Esophagus squamous epithelium (tissue), 5 donors: ENCODE data around the gene FAM118B. TPM values are rescaled to one million over a fixed set of nuclear protein-coding genes. Genes with fewer than 3 reads are reported as not detected.

ENCODE experiments used
- DNase-seq: peaks from one replicate; lab custom pipeline; 2025; lab: John Stamatoyannopoulos, UW
- H3K27ac ChIP-seq, 4 donors: fragments of 200-600 bp; sonication (generic); one replicate each; pipeline ENCODE4 v1.5.1; 2016 to 2019; ENCODE audit warnings: mild to moderate bottlenecking in 1 of 4
- H3K27me3 ChIP-seq, 4 donors: fragments of 200-600 bp; sonication (generic); 1 replicate in 3 of 4; 2 replicates in 1 of 4; pipeline versions ENCODE4 v1.5.1 to v1.6.0; 2017 to 2021; ENCODE audit warnings: antibody characterized with exemption in 1 of 4
- H3K36me3 ChIP-seq, 3 donors: fragments of 200-600 bp; sonication (generic); one replicate each; pipeline ENCODE4 v1.5.1; 2016 to 2019
- H3K4me1 ChIP-seq, 3 donors: fragments of 200-600 bp; sonication (generic); one replicate each; pipeline ENCODE4 v1.5.1; 2017 to 2019
- H3K4me3 ChIP-seq, 4 donors: fragments of 200-600 bp; sonication (generic); 1 replicate in 3 of 4; 2 replicates in 1 of 4; pipeline ENCODE4 v1.5.1; 2016 to 2019; ENCODE audit warnings: mild to moderate bottlenecking in 2 of 4, moderate library complexity in 1 of 4
- H3K9me3 ChIP-seq, 3 donors: fragments of 200-600 bp; sonication (generic); one replicate each; pipeline ENCODE4 v1.5.1; 2016 to 2019
- POLR2A ChIP-seq, 4 donors: fragments of 450-650 bp; IDR thresholded peaks; one replicate each; pipeline ENCODE4 v1.6.1; 2017; ENCODE audit warnings: antibody characterized with exemption in 4 of 4, mild to moderate bottlenecking in 4 of 4, moderate library complexity in 3 of 4
- WGBS, 2 donors: methylation state at CpG; one replicate each; pipeline ENCODE4 v1.1.5; 2018; 5-methylcytosine and 5-hydroxymethylcytosine counted together
- intact Hi-C: fragments of 100-400 bp; cut with DNase I; formaldehyde crosslinking; loops from one replicate; pipeline ENCODE4 v1.15.0; 2022
- total RNA-seq, 4 donors: library from RNA; depleted of rRNA; stranded (reverse); fragments of >200 nt; gene quantifications; one replicate each; pipeline ENCODE4 v1.1.0, GENCODE V29; 2016
- TF ChIP-seq, protein P1 (sequence below), 6 experiments: fragments of 450-650 bp in 4 of 6; fragments of 200-600 bp in 2 of 6; sonication (generic) in 2 of 6; IDR thresholded peaks; one replicate each; pipeline ENCODE4 v1.5.1; 2016 to 2019; ENCODE audit warnings: antibody characterized with exemption in 6 of 6, mild to moderate bottlenecking in 4 of 6, moderate library complexity in 4 of 6
- donor health status: DM: yes; HTN: yes; CAD: no.

FAM118B gene
- total RNA-seq, 4 donors from 2014 or later = 6.5 to 18.5 (median 13.6) TPM

DNA sequence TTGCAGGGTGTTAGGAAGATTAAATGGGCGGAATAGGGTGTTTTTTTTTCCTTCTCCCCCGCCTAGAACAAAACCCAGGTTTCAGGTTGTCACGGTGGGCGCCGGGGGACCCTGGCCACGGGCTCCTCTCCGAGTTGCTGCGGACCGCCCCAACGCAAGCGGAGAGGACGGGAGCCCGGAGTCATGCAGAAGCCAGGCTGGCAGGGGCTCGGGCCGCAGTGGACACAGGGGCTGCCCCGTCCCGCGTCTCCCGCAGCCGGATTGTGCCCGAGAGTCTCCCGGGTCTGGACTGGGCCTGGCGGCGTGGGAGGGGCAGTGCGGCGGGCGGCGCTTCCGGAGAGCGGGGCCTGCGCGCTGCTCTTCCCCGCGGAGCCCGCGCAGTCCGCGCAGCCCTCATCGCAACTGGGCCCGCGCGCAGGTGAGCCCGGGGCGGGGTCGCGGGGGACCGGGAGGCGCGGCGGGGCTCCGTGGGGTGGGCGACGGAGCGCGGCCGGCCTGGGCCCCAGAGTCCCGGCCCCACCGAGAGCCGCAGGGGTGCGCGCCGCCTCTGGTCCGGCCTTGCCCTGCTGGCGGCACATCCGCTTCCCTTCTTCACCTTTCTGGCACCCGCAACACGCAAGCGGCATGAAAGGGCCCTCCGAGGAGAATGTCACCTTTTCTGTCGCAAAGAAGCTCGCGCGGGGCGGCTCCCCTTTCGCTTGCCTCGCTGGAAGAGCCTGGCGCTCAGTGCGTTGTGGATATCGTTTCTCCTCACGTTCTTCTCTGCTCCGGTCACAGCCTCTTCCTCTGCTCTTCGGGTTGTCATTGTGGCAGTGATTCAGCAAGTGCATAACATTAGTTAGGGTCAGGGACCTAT, 71.4 kb downstream of the FAM118B start, which contains the start of gene TIRAP:
Gene TIRAP, plus strand, starts transcription at position 358 of the 856 bp plus-strand sequence. CDS start 7,802 bp downstream, outside the sequence.
- no peaks in the 10 kb centered on the region for H3K9me3 ChIP-seq
- peak within 1 kb of the TSS; percentile 90 to 98 (median 94) for H3K27ac ChIP-seq
- peak in 2 of 4 donors; percentile 40 to 62 for TF ChIP-seq POLR2A (IDR thresholded peaks at IDR 0.05)
- TF ChIP-seq, protein P1, sequence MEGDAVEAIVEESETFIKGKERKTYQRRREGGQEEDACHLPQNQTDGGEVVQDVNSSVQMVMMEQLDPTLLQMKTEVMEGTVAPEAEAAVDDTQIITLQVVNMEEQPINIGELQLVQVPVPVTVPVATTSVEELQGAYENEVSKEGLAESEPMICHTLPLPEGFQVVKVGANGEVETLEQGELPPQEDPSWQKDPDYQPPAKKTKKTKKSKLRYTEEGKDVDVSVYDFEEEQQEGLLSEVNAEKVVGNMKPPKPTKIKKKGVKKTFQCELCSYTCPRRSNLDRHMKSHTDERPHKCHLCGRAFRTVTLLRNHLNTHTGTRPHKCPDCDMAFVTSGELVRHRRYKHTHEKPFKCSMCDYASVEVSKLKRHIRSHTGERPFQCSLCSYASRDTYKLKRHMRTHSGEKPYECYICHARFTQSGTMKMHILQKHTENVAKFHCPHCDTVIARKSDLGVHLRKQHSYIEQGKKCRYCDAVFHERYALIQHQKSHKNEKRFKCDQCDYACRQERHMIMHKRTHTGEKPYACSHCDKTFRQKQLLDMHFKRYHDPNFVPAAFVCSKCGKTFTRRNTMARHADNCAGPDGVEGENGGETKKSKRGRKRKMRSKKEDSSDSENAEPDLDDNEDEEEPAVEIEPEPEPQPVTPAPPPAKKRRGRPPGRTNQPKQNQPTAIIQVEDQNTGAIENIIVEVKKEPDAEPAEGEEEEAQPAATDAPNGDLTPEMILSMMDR (IDR thresholded peaks at IDR 0.05) = peak in 3 of 6 experiments; percentile 38 to 44 (median 44)
- H3K36me3 ChIP-seq = peaks cover 0 to 15% (median 0%) of the 10 kb centered on the region in 3 donors
- peak within 1 kb of the TSS; percentile 60 to 91 (median 78) for H3K4me3 ChIP-seq
- DNase-seq = no peak
- H3K4me1 ChIP-seq = peaks cover 0 to 36% (median 21%) of the 10 kb centered on the region in 3 donors
- no peaks in the 10 kb centered on the region for H3K27me3 ChIP-seq
- 0% methylated on average over 10 to 19 of the region's 82 CpGs for WGBS, 2 donors
- intact Hi-C loops = no loop called here

DNA sequence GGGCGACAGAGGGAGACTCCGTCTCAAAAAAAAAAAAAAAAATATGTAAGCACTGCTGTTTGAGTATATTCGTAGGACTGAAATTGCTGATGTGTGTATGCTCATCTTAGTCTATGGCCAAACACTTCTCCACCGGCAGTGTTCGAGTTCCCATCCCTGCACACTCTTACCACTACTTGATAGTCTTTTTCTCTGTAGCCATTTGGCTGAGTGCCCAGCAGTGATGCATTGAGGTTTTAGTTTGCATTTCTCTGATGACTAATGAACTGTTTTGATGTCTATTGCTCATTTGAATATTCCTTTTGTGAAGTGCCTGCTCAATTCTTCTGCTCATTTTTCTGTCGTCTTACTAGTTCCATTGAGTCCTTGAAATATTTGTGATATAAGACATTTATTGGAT, 73.2 kb downstream of the FAM118B start:
- 17 to 24% methylated on average over 6 of the region's 6 CpGs for WGBS, 2 donors
- no peaks in the 10 kb centered on the region for H3K9me3 ChIP-seq
- H3K27me3 ChIP-seq = no peaks in the 10 kb centered on the region
- TF ChIP-seq, protein P1 (IDR thresholded peaks at IDR 0.05) = no peak
- TF ChIP-seq POLR2A (IDR thresholded peaks at IDR 0.05) = no peak
- intact Hi-C loops = no loop called here
- peak overlapping the region in 1 of 4 donors; percentile 5 for H3K4me3 ChIP-seq
- no peak overlapping the region for H3K27ac ChIP-seq
- peaks cover 0 to 36% (median 21%) of the 10 kb centered on the region in 3 donors for H3K4me1 ChIP-seq
- DNase-seq = peak; percentile 39
- H3K36me3 ChIP-seq = peaks cover 0 to 31% (median 3%) of the 10 kb centered on the region in 3 donors

DNA sequence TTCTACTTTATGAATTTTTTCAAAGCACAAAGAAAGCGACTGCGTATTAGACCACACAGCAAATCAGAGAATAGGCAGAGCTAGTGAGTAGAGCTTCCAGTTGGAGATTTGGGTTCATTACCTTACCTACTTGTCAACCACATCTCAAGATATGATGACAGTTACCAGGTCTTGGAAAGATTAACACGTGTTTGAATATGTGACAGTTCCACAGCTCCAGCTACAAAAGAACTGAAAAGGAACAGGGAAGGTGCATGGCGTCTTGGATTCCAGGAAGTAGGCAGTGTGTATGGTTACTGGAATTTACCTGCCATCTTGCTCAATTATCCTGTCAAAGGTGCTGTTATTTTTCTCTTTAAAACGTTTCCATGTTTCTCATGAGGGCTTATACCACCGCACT, 76.7 kb downstream of the FAM118B start:
- no peak for TF ChIP-seq POLR2A (IDR thresholded peaks at IDR 0.05)
- TF ChIP-seq, protein P1 (IDR thresholded peaks at IDR 0.05) = no peak
- 72 to 81% methylated on average over 6 of the region's 6 CpGs for WGBS, 2 donors
- intact Hi-C loops = no loop called here
- Histone ChIP-seq H3K4me1 (peaks cover 0 to 24% (median 16%) of the 10 kb centered on the region in 3 donors), H3K27me3 (no peaks in the 10 kb centered on the region), H3K27ac (no peak overlapping the region), H3K36me3 (peaks cover 5 to 65% (median 24%) of the 10 kb centered on the region in 3 donors), H3K9me3 (no peaks in the 10 kb centered on the region), H3K4me3 (no peak overlapping the region)
- DNase-seq = no peak

DNA sequence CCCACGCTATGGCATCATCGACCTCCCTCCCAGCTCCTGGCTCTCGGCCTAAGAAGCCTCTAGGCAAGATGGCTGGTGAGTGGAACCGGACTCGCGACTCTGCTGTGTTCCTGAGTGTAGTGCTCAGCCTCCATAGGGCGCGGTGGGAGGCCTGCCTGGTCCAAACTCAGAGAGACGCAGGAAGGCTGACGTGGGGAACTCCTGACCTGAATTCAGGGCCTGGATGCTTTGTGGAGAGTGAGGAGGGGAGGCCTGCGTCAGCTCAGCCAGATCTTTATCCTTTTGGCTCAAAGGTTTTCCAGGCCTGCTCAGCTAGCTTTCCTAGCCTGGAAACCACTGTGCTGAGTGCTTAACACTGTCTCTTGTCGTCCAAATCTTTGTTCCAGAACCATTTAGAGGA, 79.3 kb downstream of the FAM118B start:
- Histone ChIP-seq H3K27ac (no peak overlapping the region), H3K4me1 (no peaks in the 10 kb centered on the region), H3K27me3 (no peaks in the 10 kb centered on the region), H3K36me3 (peaks cover 9 to 92% (median 24%) of the 10 kb centered on the region in 3 donors), H3K9me3 (no peaks in the 10 kb centered on the region), H3K4me3 (no peak overlapping the region)
- intact Hi-C loops = no loop called here
- TF ChIP-seq, protein P1 (IDR thresholded peaks at IDR 0.05) = no peak
- TF ChIP-seq POLR2A (IDR thresholded peaks at IDR 0.05) = no peak
- no peak for DNase-seq
- WGBS, 2 donors = 76 to 78% methylated on average over 6 to 10 of the region's 12 CpGs

DNA sequence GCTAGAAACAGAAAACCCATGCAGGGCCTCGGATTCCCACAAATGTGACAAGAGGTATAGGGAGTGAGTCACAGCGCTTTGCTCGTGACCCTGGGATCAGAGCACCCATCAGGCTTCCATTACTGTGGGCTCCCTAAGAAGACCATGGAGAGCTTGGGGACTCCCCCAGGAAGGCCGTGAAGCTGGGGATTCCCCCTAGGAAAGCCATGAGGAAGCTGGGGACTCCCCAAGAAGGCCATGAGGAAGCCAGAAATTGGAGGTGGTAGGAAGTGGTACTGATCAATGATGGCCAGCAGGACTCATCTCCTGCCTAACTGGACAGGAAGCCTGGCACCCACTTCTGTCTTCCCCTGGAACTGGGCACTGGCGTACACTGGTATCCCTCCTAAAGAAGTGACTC, 82.1 kb downstream of the FAM118B start:
- H3K4me1 ChIP-seq = no peaks in the 10 kb centered on the region
- no peak overlapping the region for H3K27ac ChIP-seq
- intact Hi-C loops = no loop called here
- no peak for TF ChIP-seq POLR2A (IDR thresholded peaks at IDR 0.05)
- TF ChIP-seq, protein P1 (IDR thresholded peaks at IDR 0.05) = no peak
- no peak overlapping the region for H3K4me3 ChIP-seq
- H3K9me3 ChIP-seq = no peaks in the 10 kb centered on the region
- 70% methylated on average over 4 to 5 of the region's 5 CpGs for WGBS, 2 donors
- H3K27me3 ChIP-seq = no peaks in the 10 kb centered on the region
- DNase-seq = no peak
- H3K36me3 ChIP-seq = peaks cover 9 to 91% (median 24%) of the 10 kb centered on the region in 3 donors
